ENCODE results near the gene RASA1.

Gene RASA1

GRCh38 chr5:87242242-87242641 lies 25.4 kb upstream of the RASA1 start:
- Histone ChIP-seq H3K27me3 (replicated peaks; ENCODE audit: control insufficient read depth, insufficient read depth, low read length) (no peaks in the 10 kb centered on the region), H3K36me3 (ENCODE audit: control insufficient read depth, insufficient read depth, low read length) (no peaks in the 10 kb centered on the region), H3K4me3 (replicated peaks; ENCODE audit: low read depth, low read length) (no peak overlapping the region)
- no peak for DNase-seq (ENCODE audit: extremely low read depth, insufficient read length)
- TF ChIP-seq CTCF (IDR thresholded peaks at IDR 0.05; ENCODE audit: insufficient read depth, low read length, poor library complexity, severe bottlenecking): no peak

GRCh38 chr5:87243161-87243844 lies 24.4 kb upstream of the RASA1 start:
- Histone ChIP-seq H3K36me3 (ENCODE audit: control insufficient read depth, insufficient read depth, low read length) (no peaks in the 10 kb centered on the region), H3K27me3 (replicated peaks; ENCODE audit: control insufficient read depth, insufficient read depth, low read length) (no peaks in the 10 kb centered on the region), H3K4me3 (replicated peaks; ENCODE audit: low read depth, low read length) (no peak overlapping the region)
- no peak for DNase-seq (ENCODE audit: extremely low read depth, insufficient read length)
- TF ChIP-seq CTCF (IDR thresholded peaks at IDR 0.05; ENCODE audit: insufficient read depth, low read length, poor library complexity, severe bottlenecking): no peak

- no peak for DNase-seq (ENCODE audit: extremely low read depth, insufficient read length)
- no peak overlapping the region for H3K4me3 ChIP-seq (replicated peaks; ENCODE audit: low read depth, low read length)
- H3K27me3 ChIP-seq (replicated peaks; ENCODE audit: control insufficient read depth, insufficient read depth, low read length): no peaks in the 10 kb centered on the region
- no peak for TF ChIP-seq CTCF (IDR thresholded peaks at IDR 0.05; ENCODE audit: insufficient read depth, low read length, poor library complexity, severe bottlenecking)
- no peaks in the 10 kb centered on the region for H3K36me3 ChIP-seq (ENCODE audit: control insufficient read depth, insufficient read depth, low read length)
Measured at GRCh38 chr5:87245451-87245850, 22.2 kb upstream of the RASA1 start.

GRCh38 chr5:87246061-87246460 lies 21.6 kb upstream of the RASA1 start:
- no peaks in the 10 kb centered on the region for H3K36me3 ChIP-seq (ENCODE audit: control insufficient read depth, insufficient read depth, low read length)
- no peak for TF ChIP-seq CTCF (IDR thresholded peaks at IDR 0.05; ENCODE audit: insufficient read depth, low read length, poor library complexity, severe bottlenecking)
- DNase-seq (ENCODE audit: extremely low read depth, insufficient read length): no peak
- no peaks in the 10 kb centered on the region for H3K27me3 ChIP-seq (replicated peaks; ENCODE audit: control insufficient read depth, insufficient read depth, low read length)
- no peak overlapping the region for H3K4me3 ChIP-seq (replicated peaks; ENCODE audit: low read depth, low read length)

GRCh38 chr5:87252283-87252605 lies 15.4 kb upstream of the RASA1 start:
- TF ChIP-seq CTCF (IDR thresholded peaks at IDR 0.05; ENCODE audit: insufficient read depth, low read length, poor library complexity, severe bottlenecking): no peak
- DNase-seq (ENCODE audit: extremely low read depth, insufficient read length): no peak
- Histone ChIP-seq H3K36me3 (ENCODE audit: control insufficient read depth, insufficient read depth, low read length) (no peaks in the 10 kb centered on the region), H3K27me3 (replicated peaks; ENCODE audit: control insufficient read depth, insufficient read depth, low read length) (no peaks in the 10 kb centered on the region), H3K4me3 (replicated peaks; ENCODE audit: low read depth, low read length) (no peak overlapping the region)

- peak; percentile 7 for TF ChIP-seq CTCF (IDR thresholded peaks at IDR 0.05; ENCODE audit: insufficient read depth, low read length, poor library complexity, severe bottlenecking)
- Histone ChIP-seq H3K4me3 (replicated peaks; ENCODE audit: low read depth, low read length) (no peak overlapping the region), H3K27me3 (replicated peaks; ENCODE audit: control insufficient read depth, insufficient read depth, low read length) (no peaks in the 10 kb centered on the region), H3K36me3 (ENCODE audit: control insufficient read depth, insufficient read depth, low read length) (no peaks in the 10 kb centered on the region)
- no peak for DNase-seq (ENCODE audit: extremely low read depth, insufficient read length)
Measured at GRCh38 chr5:87254035-87254434, 13.6 kb upstream of the RASA1 start.

All from GM06990 (cell line).